SK-N-MC (cell line): ENCODE results near the gene NOTCH2.
"Not testable (repeated sequence)": the region's sequence is repeated elsewhere in the genome, so short reads cannot be mapped to it uniquely, and the experiment has no call there.

Source experiments
- DNase-seq: peaks from one replicate; pipeline ENCODE4 v3.0.0-alpha.2; 2011; ENCODE audit warnings: low read depth, low spot score
- H3K27ac ChIP-seq: fragments of 200-600 bp; sonication (generic); 2 replicates; pipeline ENCODE4 v1.5.1; 2016; ENCODE audit warnings: mixed run types
- H3K36me3 ChIP-seq: fragments of 200-600 bp; sonication (generic); 2 replicates; pipeline ENCODE4 v1.6.1; 2017; ENCODE audit warnings: antibody characterized with exemption, low read length, mixed read lengths; ENCODE audit not compliant: insufficient read depth
- H3K4me3 ChIP-seq: fragments of 200-600 bp; sonication (generic); 2 replicates; pipeline ENCODE4 v1.5.1; 2016
- H3K9ac ChIP-seq: fragments of 200-600 bp; sonication (generic); 2 replicates; pipeline ENCODE4 v1.8.0; 2017; ENCODE audit warnings: mixed run types, mixed read lengths; ENCODE audit not compliant: insufficient read length
- H3K9me3 ChIP-seq: fragments of 200-600 bp; sonication (generic); 2 replicates; pipeline ENCODE4 v1.6.1; 2017; ENCODE audit warnings: low read depth, mild to moderate bottlenecking, antibody characterized with exemption, low read length, moderate library complexity, mixed read lengths

The NOTCH2 gene

DNA sequence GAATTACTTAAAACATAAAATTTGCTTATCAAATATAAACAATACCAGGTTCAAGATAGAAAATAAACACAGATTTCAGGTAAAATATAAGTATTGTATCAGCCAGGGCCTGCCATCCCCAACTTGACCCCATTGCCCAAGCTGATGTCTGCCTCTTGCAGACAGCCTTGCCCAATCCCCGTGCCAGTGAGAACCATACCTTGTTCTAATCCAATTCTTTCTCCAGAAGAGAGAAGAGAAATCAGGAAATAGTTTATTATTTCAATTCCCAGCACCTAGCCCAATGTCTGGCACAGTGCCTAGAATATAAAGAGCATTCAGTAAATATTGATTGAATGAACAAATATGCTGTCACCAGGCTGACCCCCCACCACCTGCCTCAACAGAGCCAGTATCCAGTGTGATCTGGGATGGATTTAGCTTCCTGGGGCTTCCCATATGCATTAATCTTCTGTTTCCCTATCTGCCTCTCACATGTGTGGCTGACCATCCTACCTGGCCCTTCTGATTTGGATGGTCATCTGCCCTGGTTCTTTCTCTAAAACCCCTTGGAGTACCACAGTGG lies 27.6 kb upstream of the NOTCH2 start:
- H3K27ac ChIP-seq, H3K36me3 ChIP-seq, H3K4me3 ChIP-seq, H3K9ac ChIP-seq, DNase-seq, H3K9me3 ChIP-seq: not testable (repeated sequence)

DNA sequence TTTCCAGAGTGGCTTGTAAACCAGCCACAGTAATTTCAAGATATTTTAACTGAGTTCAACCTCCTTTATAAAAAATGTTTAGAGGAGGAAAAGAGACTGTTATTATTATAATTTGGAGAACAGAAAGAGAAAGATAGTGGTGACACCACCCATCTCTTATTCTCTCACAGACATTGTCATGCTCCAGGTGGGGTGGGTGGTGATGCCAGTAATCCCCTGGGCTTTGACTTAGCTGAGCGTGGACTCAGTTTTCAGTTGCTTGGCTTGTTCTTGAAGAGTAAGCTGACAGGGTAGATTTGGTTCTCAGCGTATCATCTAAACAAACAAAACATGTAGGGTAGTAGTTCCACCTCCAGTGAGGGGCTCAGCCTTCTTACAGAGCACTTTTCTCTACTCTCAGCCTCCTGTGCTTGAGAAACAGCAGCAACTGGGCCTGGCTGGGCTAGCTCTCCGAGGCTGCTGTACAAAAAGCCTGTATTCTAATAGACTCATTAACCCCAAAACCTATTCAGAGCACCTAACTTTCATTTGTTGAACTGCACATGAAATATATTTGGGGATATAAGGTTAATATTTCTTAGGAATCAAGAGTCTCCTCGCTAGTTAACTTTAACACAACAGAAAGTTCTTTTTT lies 24.2 kb upstream of the NOTCH2 start:
- not testable (repeated sequence) for DNase-seq, H3K9ac ChIP-seq, H3K36me3 ChIP-seq, H3K9me3 ChIP-seq, H3K4me3 ChIP-seq, H3K27ac ChIP-seq

- H3K9me3 ChIP-seq, H3K36me3 ChIP-seq, H3K9ac ChIP-seq, DNase-seq, H3K4me3 ChIP-seq, H3K27ac ChIP-seq: not testable (repeated sequence)
Observed at GRCh38 chr1:120092232-120093218, 23.1 kb upstream of the NOTCH2 start.

- not testable (repeated sequence) for H3K9me3 ChIP-seq, DNase-seq, H3K4me3 ChIP-seq, H3K9ac ChIP-seq, H3K27ac ChIP-seq, H3K36me3 ChIP-seq
Observed at GRCh38 chr1:120090830-120091229, 21.4 kb upstream of the NOTCH2 start.

- not testable (repeated sequence) for H3K9ac ChIP-seq, DNase-seq, H3K4me3 ChIP-seq, H3K9me3 ChIP-seq, H3K27ac ChIP-seq, H3K36me3 ChIP-seq
Observed at GRCh38 chr1:120087959-120088358, 18.5 kb upstream of the NOTCH2 start.

GRCh38 chr1:120069920-120070214 lies 405 bp upstream of the NOTCH2 start:
- H3K9me3 ChIP-seq, H3K27ac ChIP-seq, DNase-seq, H3K9ac ChIP-seq, H3K36me3 ChIP-seq, H3K4me3 ChIP-seq: not testable (repeated sequence)

DNA sequence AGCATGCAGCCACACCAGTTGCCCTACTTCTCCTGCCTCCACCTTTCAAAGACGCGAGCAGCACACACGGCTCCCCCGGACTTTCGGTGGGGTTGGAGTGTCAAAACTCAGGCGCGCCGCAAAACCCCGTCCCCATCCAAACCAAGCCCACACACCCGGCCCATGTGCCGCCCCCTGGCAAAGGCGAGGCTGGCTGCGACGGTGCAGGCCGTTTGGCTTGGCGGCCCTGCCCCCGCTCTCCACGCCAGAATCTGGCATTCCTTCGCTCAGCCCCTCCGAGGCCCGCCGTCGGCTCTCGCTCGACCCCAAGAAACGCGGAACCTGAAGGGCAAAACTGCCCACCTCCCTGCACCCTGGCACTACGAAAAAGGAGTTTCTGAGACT lies 787 bp downstream of the NOTCH2 start:
- not testable (repeated sequence) for H3K27ac ChIP-seq, H3K36me3 ChIP-seq, H3K9me3 ChIP-seq, H3K9ac ChIP-seq, DNase-seq
- H3K4me3 ChIP-seq: peak overlapping the region; percentile 70

- H3K9me3 ChIP-seq, H3K9ac ChIP-seq, DNase-seq, H3K36me3 ChIP-seq, H3K27ac ChIP-seq, H3K4me3 ChIP-seq: not testable (repeated sequence)
Observed at GRCh38 chr1:120048208-120048607, 21.3 kb downstream of the NOTCH2 start.

GRCh38 chr1:120041771-120042170 lies 27.7 kb downstream of the NOTCH2 start:
- not testable (repeated sequence) for H3K4me3 ChIP-seq, H3K9ac ChIP-seq, H3K27ac ChIP-seq, H3K9me3 ChIP-seq, DNase-seq, H3K36me3 ChIP-seq

- not testable (repeated sequence) for DNase-seq
Observed at GRCh38 chr1:120032253-120032652, 37.2 kb downstream of the NOTCH2 start.

DNA sequence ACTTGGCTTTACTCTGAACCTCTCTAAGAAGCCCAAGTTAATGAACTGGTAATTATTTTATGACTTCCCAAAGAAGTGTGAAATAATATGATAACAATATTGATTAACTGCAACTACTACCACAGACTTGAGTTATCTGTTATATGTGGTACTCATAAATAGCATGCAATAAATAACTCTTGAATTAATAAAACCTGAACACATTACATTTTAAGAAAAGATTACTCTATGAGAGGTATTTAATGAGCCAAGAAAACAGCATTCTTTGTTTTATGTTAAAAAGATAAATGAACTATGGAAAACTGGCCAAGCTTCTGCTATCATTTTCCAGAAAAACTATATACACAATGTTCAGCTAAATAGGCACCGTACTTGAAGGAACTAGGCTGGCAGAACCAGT lies 45.7 kb downstream of the NOTCH2 start:
- not testable (repeated sequence) for H3K9ac ChIP-seq, H3K9me3 ChIP-seq, H3K4me3 ChIP-seq, DNase-seq, H3K36me3 ChIP-seq, H3K27ac ChIP-seq

More at GRCh38 chr1:120032253-120032652, 37.2 kb downstream of the NOTCH2 start:
- H3K9me3 ChIP-seq, H3K9ac ChIP-seq, H3K36me3 ChIP-seq, H3K27ac ChIP-seq, H3K4me3 ChIP-seq: not testable (repeated sequence)

DNA sequence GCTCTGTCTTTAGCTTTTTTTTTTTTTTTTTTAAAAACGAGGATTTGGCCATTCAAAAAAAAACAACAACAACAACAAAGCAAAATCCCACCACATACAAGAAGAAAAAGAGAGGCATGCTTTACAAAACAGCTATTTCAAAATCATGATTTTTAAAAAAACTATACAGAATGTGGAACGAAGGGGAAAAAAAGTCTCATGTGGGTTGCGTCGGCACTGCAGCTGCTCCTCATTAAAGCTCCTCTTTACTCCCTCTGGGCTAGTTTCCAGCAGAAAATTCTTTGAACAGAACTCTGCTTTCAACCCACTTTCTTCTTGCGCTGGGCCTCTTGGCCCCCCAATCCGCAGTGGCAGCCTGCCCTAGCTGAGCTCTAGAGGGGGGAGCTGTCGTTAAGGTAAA lies 54.5 kb downstream of the NOTCH2 start:
- H3K27ac ChIP-seq: peak overlapping the region; percentile 68; the same call in 1 of the 2 replicates
- not testable (repeated sequence) for H3K36me3 ChIP-seq, H3K9me3 ChIP-seq, DNase-seq, H3K4me3 ChIP-seq, H3K9ac ChIP-seq

DNA sequence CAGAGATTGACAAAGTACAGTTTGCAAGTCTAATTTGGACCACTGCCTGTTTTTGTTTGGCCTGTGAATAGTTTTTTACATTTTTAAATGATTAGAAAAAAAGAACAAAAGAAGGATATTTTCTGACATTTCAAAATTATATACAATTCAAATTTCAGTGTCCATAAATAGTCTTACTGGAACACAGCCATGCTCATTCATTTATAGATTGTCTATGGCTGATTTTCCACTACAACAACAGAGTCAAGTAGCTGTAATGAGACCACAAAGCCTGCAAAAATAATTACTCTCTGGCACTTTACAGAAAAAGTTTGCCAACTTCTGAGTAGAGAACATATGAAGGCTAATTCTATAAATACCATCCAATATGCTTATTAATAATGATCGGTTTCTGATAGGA lies 61.1 kb downstream of the NOTCH2 start:
- H3K9me3 ChIP-seq, H3K4me3 ChIP-seq, DNase-seq, H3K36me3 ChIP-seq, H3K9ac ChIP-seq, H3K27ac ChIP-seq: not testable (repeated sequence)

DNA sequence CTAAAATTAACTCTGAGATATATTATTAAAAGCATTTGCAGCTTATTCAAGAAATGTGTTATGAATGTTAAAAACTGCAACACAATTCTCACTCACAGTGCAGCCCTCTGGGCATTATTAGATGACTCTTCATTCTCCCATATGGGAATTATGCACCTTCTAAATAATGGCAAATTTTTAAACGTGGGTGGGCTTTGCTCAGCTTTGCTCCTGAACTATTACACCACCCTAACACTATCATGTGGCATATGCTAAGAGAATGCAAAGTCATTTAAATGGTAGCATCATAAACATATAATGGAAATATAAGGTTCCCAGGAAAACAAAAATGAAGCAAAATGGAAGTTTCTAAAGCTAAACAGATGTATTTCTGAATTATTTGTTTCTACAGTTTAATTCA lies 61.6 kb downstream of the NOTCH2 start:
- not testable (repeated sequence) for H3K9me3 ChIP-seq, H3K9ac ChIP-seq, H3K36me3 ChIP-seq, H3K4me3 ChIP-seq, DNase-seq, H3K27ac ChIP-seq
